ENCODE measurements around the gene EXOC2.

EXOC2 gene

GRCh38 chr6:452301-453067 is 240.5 kb downstream of the EXOC2 start:
- H3K36me3 ChIP-seq (ENCODE audit: insufficient read depth, low read length), result no peaks in the 10 kb centered on the region
- no peak for DNase-seq (ENCODE audit: low read depth, low spot score)
- no peak overlapping the region for H3K4me3 ChIP-seq
- H3K9ac ChIP-seq (ENCODE audit: insufficient read length), result no peak overlapping the region
- no peak overlapping the region for H3K27ac ChIP-seq
- TF ChIP-seq POLR2AphosphoS5 (IDR thresholded peaks at IDR 0.05; ENCODE audit: borderline replicate concordance, low read depth, low read length) (no peak), FOXP2 (optimal IDR thresholded peaks at IDR 0.05; ENCODE audit: control extremely low read depth, extremely low read length, insufficient read depth) (no peak), EZH2 (IDR thresholded peaks at IDR 0.05) (no peak)
- no peaks in the 10 kb centered on the region for H3K9me3 ChIP-seq (ENCODE audit: low read depth, low read length)

GRCh38 chr6:451847-452246 is 241.1 kb downstream of the EXOC2 start:
- no peaks in the 10 kb centered on the region for H3K36me3 ChIP-seq (ENCODE audit: insufficient read depth, low read length)

GRCh38 chr6:451336-451735 is 241.6 kb downstream of the EXOC2 start:
- no peak for DNase-seq (ENCODE audit: low read depth, low spot score)
- Histone ChIP-seq H3K9me3 (ENCODE audit: low read depth, low read length) (no peaks in the 10 kb centered on the region), H3K4me3 (no peak overlapping the region), H3K27ac (no peak overlapping the region), H3K36me3 (ENCODE audit: insufficient read depth, low read length) (no peaks in the 10 kb centered on the region), H3K9ac (ENCODE audit: insufficient read length) (no peak overlapping the region)
- TF ChIP-seq POLR2AphosphoS5 (IDR thresholded peaks at IDR 0.05; ENCODE audit: borderline replicate concordance, low read depth, low read length), result no peak
- TF ChIP-seq FOXP2 (optimal IDR thresholded peaks at IDR 0.05; ENCODE audit: control extremely low read depth, extremely low read length, insufficient read depth), result no peak
- no peak for TF ChIP-seq EZH2 (IDR thresholded peaks at IDR 0.05)

More at GRCh38 chr6:451847-452246, 241.1 kb downstream of the EXOC2 start:
- Histone ChIP-seq H3K27ac (no peak overlapping the region), H3K9me3 (ENCODE audit: low read depth, low read length) (no peaks in the 10 kb centered on the region), H3K4me3 (no peak overlapping the region), H3K9ac (ENCODE audit: insufficient read length) (no peak overlapping the region)
- TF ChIP-seq FOXP2 (optimal IDR thresholded peaks at IDR 0.05; ENCODE audit: control extremely low read depth, extremely low read length, insufficient read depth), result no peak
- DNase-seq (ENCODE audit: low read depth, low spot score), result no peak

- no peak overlapping the region for H3K4me3 ChIP-seq
- no peaks in the 10 kb centered on the region for H3K36me3 ChIP-seq (ENCODE audit: insufficient read depth, low read length)
- no peak overlapping the region for H3K27ac ChIP-seq
- H3K9me3 ChIP-seq (ENCODE audit: low read depth, low read length), result no peaks in the 10 kb centered on the region
- DNase-seq (ENCODE audit: low read depth, low spot score), result no peak
- TF ChIP-seq POLR2AphosphoS5 (IDR thresholded peaks at IDR 0.05; ENCODE audit: borderline replicate concordance, low read depth, low read length), result no peak
- no peak for TF ChIP-seq EZH2 (IDR thresholded peaks at IDR 0.05)
- TF ChIP-seq FOXP2 (optimal IDR thresholded peaks at IDR 0.05; ENCODE audit: control extremely low read depth, extremely low read length, insufficient read depth), result no peak
- H3K9ac ChIP-seq (ENCODE audit: insufficient read length), result no peak overlapping the region
Observed at GRCh38 chr6:449486-450419, 243.2 kb downstream of the EXOC2 start.

- no peak overlapping the region for H3K9ac ChIP-seq (ENCODE audit: insufficient read length)
- TF ChIP-seq FOXP2 (optimal IDR thresholded peaks at IDR 0.05; ENCODE audit: control extremely low read depth, extremely low read length, insufficient read depth) (no peak), POLR2AphosphoS5 (IDR thresholded peaks at IDR 0.05; ENCODE audit: borderline replicate concordance, low read depth, low read length) (no peak), EZH2 (IDR thresholded peaks at IDR 0.05) (no peak)
- H3K27ac ChIP-seq, result no peak overlapping the region
- DNase-seq (ENCODE audit: low read depth, low spot score), result no peak
- H3K9me3 ChIP-seq (ENCODE audit: low read depth, low read length), result no peaks in the 10 kb centered on the region
- no peak overlapping the region for H3K4me3 ChIP-seq
- no peaks in the 10 kb centered on the region for H3K36me3 ChIP-seq (ENCODE audit: insufficient read depth, low read length)
Observed at GRCh38 chr6:449057-449430, 243.9 kb downstream of the EXOC2 start.

GRCh38 chr6:448296-449056 is 244.5 kb downstream of the EXOC2 start:
- Histone ChIP-seq H3K4me3 (no peak overlapping the region), H3K36me3 (ENCODE audit: insufficient read depth, low read length) (no peaks in the 10 kb centered on the region), H3K9ac (ENCODE audit: insufficient read length) (no peak overlapping the region), H3K27ac (no peak overlapping the region), H3K9me3 (ENCODE audit: low read depth, low read length) (no peaks in the 10 kb centered on the region)
- no peak for DNase-seq (ENCODE audit: low read depth, low spot score)
- TF ChIP-seq POLR2AphosphoS5 (IDR thresholded peaks at IDR 0.05; ENCODE audit: borderline replicate concordance, low read depth, low read length), result no peak

- TF ChIP-seq FOXP2 (optimal IDR thresholded peaks at IDR 0.05; ENCODE audit: control extremely low read depth, extremely low read length, insufficient read depth) (no peak), EZH2 (IDR thresholded peaks at IDR 0.05) (no peak), POLR2AphosphoS5 (IDR thresholded peaks at IDR 0.05; ENCODE audit: borderline replicate concordance, low read depth, low read length) (no peak)
- H3K4me3 ChIP-seq, result no peak overlapping the region
- no peaks in the 10 kb centered on the region for H3K9me3 ChIP-seq (ENCODE audit: low read depth, low read length)
- H3K27ac ChIP-seq, result no peak overlapping the region
- no peak for DNase-seq (ENCODE audit: low read depth, low spot score)
- no peak overlapping the region for H3K9ac ChIP-seq (ENCODE audit: insufficient read length)
- H3K36me3 ChIP-seq (ENCODE audit: insufficient read depth, low read length), result no peaks in the 10 kb centered on the region
Observed at GRCh38 chr6:447381-448165, 245.4 kb downstream of the EXOC2 start.

Measured in SK-N-MC (cell line).